ENCODE measurements around the gene CA5B.
"Not testable (repeated sequence)": the region's sequence is repeated elsewhere in the genome, so short reads cannot be mapped to it uniquely, and the experiment has no call there.

The CA5B gene

DNA sequence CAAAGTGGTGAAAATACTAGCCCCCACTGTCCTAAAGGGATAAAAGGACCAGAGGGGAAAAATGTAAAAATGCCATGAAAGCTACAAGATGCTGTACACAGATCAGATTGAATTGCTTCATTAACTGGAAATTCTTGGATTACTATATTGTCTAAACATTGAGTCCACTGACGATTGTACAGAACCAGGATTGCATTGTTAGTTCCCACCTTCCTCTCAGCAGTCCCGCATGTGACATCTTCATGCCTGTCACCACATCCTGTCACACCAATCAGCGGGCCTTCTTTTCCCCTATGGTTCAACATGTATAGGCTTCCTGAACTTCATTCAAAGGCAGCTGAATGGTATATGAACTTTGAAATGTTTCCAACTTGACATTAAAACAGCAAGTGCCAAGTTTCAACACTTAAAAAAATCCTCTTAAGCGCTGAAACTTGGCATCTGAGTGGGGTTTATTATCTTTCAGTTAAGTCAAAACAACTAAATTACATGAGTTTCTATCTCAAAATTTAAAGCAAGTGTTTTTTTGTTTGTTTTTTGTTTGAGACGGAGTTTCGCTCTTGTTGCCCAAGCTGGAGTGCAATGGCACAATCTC is 76.8 kb downstream of the CA5B start:
- no peak for DNase-seq (ENCODE audit: low read depth)

DNA sequence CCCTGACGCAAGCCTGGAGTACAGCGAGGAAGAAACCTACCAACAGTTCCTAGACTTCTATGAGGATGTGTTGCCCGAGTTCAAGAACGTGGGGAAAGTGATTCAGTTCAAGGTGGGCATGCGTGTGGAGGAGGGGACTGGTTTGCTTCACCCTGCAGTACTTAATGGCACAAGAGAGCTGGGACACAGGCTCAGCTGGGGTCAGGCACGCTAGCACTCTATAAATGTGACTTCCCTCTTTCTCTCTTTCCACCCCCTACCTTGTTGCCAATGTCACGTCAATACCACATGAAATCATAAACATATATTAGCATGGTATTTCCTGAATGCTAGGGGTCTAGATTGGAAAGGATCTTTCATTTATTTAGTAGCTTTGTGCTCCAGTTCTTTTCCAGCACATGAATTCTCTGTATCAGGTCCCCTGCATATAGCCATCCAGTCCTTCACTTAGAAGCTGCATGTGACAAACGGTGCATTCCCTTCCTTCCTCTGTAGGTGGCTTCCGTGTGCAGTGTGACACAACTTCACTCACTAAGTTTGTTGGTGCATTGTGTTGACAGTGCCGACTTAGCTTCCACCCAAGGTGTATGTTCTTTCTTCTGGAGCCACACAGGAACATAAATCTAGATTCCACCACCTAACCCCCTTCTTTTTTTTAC is 77.8 kb downstream of the CA5B start:
- DNase-seq (ENCODE audit: low read depth): no peak

DNA sequence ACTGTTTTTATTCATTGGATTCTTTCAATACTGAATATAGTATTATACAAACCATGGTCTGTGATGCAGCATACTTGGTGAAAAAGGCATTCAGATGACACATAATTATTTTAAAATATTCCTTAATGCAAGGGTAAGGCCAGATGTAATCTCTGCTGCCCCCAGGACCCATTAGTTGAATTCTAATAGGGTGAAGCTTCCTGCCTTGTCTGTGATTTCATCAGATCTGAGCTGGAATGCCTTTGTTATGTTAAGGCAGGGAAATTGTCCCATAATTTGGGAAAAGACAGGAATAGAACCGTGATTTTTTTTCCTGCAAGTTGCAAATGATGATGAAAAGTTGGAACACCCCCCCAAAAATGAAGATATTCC is 78.4 kb downstream of the CA5B start:
- no peak for DNase-seq (ENCODE audit: low read depth)

DNA sequence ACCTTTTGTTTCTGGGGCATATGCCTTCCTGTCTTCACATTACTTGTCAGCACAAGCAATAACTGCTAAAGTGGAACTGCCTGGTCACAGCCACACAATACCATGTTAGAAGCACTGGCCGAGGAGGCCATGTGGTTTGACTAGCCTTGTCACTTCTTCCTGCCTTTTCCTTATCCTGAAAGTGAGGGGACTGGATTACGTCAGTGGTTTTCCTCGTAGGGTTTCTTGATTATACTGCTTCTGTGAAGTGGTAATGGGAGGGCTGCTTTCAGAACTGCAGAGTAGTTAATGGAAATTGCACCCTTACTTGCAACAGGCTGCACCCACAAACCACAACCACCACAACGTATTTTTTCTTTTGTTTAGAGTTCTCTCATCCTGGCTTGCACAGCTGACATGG is 78.8 kb downstream of the CA5B start:
- DNase-seq (ENCODE audit: low read depth): no peak

DNA sequence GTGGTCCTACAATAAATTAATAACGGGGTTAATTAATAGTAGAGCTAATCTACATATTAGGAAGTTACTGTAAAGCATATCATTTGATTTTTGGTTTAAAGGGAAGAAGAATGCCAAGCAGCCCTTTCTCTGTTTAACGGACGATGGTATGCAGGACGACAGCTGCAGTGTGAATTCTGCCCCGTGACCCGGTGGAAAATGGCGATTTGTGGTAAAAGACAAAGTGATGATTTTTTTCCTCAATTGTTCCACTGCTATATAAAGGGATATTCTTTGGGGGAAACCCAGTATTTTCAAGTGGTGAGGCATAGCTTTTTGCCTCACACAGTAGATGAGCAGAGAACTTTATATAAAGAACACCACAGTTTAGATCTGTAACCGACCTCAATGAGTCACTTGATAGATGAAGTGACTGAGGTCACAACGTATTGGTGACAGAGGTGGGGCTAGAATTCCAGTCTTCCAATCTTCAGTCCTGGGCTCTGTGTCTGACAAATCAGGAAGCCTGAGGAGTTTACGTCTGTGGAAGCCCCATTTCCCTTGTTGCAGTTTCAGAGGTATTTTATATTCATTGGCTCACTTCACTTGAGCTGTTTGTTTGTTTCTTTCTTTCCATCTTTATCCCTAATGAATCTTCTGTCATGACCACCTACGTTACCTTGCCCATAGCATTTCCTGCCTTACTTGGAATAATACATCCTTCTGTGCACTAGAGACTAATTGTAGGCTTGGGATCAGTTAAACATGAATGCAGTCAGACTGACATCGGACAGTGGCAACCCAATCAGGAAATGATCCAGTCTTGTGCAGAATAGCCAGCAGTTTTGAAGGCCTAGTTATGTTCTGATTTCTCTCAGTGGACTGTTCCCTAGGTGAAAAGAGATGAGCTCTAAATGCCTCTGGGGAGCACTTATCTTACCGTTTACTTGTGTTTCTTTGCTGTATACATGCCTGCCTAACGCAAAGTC is 82.3 kb downstream of the CA5B start:
- no peak for DNase-seq (ENCODE audit: low read depth)

DNA sequence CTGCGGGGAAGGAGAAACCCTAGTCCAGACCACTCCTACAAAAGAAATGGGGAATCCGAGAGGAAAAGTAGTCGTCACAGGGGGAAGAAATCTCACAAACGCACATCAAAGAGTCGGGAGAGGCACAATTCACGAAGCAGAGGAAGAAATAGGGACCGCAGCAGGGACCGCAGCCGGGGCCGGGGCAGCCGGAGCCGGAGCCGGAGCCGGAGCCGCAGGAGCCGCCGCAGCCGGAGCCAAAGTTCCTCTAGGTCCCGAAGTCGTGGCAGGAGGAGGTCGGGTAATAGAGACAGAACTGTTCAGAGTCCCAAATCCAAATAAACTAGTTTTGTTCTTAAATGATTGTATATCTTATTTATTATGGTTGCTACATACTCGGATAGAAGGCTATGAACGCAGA is 84.9 kb downstream of the CA5B start:
- no peak for DNase-seq (ENCODE audit: low read depth)

DNA sequence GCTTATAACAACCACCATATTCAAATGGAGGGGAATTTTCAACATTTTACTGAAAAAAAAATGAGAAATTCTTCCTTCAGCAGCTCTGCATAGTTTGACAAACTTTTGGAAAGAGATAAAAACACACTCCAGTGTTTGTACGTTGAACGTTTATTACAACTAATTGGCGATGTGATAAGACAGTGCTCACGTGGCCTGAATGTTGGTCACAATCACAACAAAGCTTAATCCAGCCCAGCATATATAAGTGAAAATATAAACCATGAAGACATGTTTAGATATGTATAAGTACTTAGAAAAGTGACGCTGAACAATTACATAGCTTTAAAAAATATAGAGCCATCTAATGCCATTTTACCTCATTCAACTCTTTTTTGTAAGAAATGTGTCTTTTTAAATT is 87.9 kb downstream of the CA5B start:
- no peak for DNase-seq (ENCODE audit: low read depth)

DNA sequence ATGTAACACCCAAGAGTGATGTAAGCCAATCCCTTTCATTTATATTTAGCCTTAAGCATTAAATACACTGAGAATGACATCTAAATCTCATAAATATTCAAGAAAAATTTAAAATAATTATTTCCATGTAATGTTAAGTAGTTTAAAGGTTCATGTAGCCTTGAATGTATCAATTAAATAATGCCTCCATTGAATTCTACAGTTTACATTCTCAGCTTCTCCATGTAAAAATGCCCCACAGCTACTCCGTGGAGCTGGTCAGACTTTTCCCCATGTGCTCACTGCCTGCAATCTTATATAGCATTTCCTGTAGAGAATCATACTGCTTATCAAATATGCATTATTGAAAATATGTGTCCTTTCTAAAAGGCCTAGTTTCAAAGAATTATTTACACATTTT is 91.1 kb downstream of the CA5B start:
- DNase-seq (ENCODE audit: low read depth): no peak

DNA sequence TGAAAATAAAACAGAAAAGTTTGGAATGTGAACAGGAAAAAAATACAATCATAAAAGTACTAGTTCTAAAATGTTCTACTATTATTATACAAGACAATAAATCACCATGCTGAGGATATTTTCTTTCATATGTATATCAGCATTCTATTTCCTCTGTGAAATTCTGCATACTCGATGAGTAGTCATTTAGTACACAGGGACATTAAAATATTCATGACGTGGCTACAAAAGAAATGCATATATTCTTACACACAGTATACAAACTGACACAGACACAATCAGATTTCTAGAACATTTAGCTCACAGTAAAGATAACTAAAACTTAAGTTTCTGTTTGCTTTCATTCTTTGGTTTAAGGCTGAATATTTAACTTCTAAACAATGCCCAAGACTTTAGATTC is 93.3 kb downstream of the CA5B start:
- not testable (repeated sequence) for DNase-seq (ENCODE audit: low read depth)

DNA sequence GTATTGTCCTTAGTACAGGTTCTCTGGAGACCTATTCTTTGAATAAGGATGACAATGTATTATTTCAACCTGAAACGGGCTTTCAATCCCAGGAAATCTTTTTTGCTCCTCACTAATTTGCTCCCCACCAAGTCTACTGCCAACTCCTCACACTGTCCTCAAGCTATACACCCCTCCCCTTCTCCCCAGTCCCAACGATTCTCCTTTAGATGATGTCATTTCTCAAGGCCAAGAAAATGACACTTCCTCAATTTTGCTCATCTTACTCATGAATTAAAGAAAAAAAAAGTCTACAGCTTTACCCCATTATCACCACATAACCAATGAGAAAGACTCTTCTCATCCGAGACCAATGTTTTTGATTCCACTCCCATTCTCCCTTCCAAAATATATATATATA is 96.0 kb downstream of the CA5B start:
- DNase-seq (ENCODE audit: low read depth): no peak

DNA sequence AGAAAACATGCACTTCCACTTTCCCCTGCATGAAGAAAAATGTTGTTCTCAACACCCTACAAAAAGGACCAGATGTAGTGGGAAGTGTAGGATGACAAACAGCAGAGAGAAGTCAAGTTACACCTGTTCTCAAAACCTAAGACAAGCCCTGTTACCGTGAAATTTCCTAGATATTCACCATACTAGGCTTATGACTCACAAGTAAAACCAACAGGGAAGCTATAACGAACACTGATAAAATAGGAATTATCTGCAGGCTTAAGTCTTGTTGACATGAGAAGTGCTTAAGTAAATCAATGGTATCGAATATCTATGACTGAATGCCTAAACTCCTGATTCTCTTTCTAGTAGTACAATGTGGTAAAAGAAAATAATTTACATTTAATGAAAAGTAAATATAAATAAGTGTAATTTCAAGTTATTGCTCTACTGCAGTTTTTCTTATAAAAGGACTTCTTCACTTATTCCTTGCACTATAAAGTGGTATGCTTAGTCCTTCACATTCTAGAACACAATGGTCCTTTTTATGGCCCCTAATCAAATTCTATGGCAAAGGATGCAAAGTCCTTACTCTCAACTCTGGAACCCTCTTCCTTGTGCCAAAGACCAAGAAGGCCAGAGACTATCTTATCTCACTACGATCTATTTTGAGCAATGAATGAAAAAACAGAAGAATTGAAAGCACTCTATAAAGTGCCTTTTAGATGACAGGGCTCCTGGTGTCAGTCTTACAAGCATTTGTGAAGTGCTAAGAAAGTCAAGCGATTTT is 96.9 kb downstream of the CA5B start:
- DNase-seq (ENCODE audit: low read depth): no peak

Measured in CMK (cell line).